ENCODE measurements around the gene KCNG2.

Gene KCNG2

GRCh38 chr18:79802298-79802697 lies 4.6 kb downstream of the KCNG2 start:
- ChIA-PET POLR2A (no interaction called here), CTCF (no interaction called here)
- Histone ChIP-seq H3K4me1 (ENCODE audit: control insufficient read depth, insufficient read depth, low read length) (no peaks in the 10 kb centered on the region; the same call in 1 of the 2 replicates), H3K36me3 (ENCODE audit: control insufficient read depth in 2 of 2, insufficient read depth in 1 of 2, low read length in 2 of 2) (no peaks in the 10 kb centered on the region), H3K9me3 (ENCODE audit: control insufficient read depth, insufficient read depth, low read depth, low read length) (no peaks in the 10 kb centered on the region), H3K4me3 (ENCODE audit: low read depth, low read length) (no peak overlapping the region), H3K27ac (ENCODE audit: extremely low read depth, low read depth, low read length) (no peak overlapping the region)
- no peak for TF ChIP-seq ZNF211 (tag by site-specific recombination; IDR thresholded peaks at IDR 0.05; ENCODE audit: low read depth)
- TF ChIP-seq, protein P1, sequence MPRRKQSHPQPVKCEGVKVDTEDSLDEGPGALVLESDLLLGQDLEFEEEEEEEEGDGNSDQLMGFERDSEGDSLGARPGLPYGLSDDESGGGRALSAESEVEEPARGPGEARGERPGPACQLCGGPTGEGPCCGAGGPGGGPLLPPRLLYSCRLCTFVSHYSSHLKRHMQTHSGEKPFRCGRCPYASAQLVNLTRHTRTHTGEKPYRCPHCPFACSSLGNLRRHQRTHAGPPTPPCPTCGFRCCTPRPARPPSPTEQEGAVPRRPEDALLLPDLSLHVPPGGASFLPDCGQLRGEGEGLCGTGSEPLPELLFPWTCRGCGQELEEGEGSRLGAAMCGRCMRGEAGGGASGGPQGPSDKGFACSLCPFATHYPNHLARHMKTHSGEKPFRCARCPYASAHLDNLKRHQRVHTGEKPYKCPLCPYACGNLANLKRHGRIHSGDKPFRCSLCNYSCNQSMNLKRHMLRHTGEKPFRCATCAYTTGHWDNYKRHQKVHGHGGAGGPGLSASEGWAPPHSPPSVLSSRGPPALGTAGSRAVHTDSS (tag by site-specific recombination; IDR thresholded peaks at IDR 0.05) = no peak
- TF ChIP-seq ZNF202 (tag by site-specific recombination; IDR thresholded peaks at IDR 0.05; ENCODE audit: borderline replicate concordance) = no peak
- no peak for TF ChIP-seq ZNF596 (tag by site-specific recombination; IDR thresholded peaks at IDR 0.05)
- TF ChIP-seq, protein P2, sequence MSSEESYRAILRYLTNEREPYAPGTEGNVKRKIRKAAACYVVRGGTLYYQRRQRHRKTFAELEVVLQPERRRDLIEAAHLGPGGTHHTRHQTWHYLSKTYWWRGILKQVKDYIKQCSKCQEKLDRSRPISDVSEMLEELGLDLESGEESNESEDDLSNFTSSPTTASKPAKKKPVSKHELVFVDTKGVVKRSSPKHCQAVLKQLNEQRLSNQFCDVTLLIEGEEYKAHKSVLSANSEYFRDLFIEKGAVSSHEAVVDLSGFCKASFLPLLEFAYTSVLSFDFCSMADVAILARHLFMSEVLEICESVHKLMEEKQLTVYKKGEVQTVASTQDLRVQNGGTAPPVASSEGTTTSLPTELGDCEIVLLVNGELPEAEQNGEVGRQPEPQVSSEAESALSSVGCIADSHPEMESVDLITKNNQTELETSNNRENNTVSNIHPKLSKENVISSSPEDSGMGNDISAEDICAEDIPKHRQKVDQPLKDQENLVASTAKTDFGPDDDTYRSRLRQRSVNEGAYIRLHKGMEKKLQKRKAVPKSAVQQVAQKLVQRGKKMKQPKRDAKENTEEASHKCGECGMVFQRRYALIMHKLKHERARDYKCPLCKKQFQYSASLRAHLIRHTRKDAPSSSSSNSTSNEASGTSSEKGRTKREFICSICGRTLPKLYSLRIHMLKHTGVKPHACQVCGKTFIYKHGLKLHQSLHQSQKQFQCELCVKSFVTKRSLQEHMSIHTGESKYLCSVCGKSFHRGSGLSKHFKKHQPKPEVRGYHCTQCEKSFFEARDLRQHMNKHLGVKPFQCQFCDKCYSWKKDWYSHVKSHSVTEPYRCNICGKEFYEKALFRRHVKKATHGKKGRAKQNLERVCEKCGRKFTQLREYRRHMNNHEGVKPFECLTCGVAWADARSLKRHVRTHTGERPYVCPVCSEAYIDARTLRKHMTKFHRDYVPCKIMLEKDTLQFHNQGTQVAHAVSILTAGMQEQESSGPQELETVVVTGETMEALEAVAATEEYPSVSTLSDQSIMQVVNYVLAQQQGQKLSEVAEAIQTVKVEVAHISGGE (tag by site-specific recombination; conservative IDR thresholded peaks at IDR 0.05; ENCODE audit: low read depth) = no peak
- TF ChIP-seq, protein P3, sequence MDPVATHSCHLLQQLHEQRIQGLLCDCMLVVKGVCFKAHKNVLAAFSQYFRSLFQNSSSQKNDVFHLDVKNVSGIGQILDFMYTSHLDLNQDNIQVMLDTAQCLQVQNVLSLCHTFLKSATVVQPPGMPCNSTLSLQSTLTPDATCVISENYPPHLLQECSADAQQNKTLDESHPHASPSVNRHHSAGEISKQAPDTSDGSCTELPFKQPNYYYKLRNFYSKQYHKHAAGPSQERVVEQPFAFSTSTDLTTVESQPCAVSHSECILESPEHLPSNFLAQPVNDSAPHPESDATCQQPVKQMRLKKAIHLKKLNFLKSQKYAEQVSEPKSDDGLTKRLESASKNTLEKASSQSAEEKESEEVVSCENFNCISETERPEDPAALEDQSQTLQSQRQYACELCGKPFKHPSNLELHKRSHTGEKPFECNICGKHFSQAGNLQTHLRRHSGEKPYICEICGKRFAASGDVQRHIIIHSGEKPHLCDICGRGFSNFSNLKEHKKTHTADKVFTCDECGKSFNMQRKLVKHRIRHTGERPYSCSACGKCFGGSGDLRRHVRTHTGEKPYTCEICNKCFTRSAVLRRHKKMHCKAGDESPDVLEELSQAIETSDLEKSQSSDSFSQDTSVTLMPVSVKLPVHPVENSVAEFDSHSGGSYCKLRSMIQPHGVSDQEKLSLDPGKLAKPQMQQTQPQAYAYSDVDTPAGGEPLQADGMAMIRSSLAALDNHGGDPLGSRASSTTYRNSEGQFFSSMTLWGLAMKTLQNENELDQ (tag by site-specific recombination; IDR thresholded peaks at IDR 0.05; ENCODE audit: low read depth) = no peak
- no peak for TF ChIP-seq ZNF426 (tag by site-specific recombination; IDR thresholded peaks at IDR 0.05)
- no peak for TF ChIP-seq ZNF701 (tag by site-specific recombination; IDR thresholded peaks at IDR 0.05)
- TF ChIP-seq, protein P4, sequence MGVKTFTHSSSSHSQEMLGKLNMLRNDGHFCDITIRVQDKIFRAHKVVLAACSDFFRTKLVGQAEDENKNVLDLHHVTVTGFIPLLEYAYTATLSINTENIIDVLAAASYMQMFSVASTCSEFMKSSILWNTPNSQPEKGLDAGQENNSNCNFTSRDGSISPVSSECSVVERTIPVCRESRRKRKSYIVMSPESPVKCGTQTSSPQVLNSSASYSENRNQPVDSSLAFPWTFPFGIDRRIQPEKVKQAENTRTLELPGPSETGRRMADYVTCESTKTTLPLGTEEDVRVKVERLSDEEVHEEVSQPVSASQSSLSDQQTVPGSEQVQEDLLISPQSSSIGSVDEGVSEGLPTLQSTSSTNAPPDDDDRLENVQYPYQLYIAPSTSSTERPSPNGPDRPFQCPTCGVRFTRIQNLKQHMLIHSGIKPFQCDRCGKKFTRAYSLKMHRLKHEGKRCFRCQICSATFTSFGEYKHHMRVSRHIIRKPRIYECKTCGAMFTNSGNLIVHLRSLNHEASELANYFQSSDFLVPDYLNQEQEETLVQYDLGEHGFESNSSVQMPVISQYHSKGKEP (tag by site-specific recombination; IDR thresholded peaks at IDR 0.05) = no peak
- TF ChIP-seq ZNF324 (tag by site-specific recombination; IDR thresholded peaks at IDR 0.05) = no peak
- TF ChIP-seq ZNF629 (tag by site-specific recombination; IDR thresholded peaks at IDR 0.05) = no peak
- TF ChIP-seq ZNF140 (tag by site-specific recombination; IDR thresholded peaks at IDR 0.05) = no peak
- no peak for TF ChIP-seq ZXDB (tag by site-specific recombination; IDR thresholded peaks at IDR 0.05)

- H3K4me3 ChIP-seq (ENCODE audit: low read depth, low read length) = no peak overlapping the region
- ChIA-PET CTCF (interaction anchor here (0.5 kb wide), 1 partner anchor 1145 kb away, joined by 5 read pairs; no protein-coding TSS in a partner anchor), POLR2A (no interaction called here)
- no peaks in the 10 kb centered on the region for H3K36me3 ChIP-seq (ENCODE audit: control insufficient read depth in 2 of 2, insufficient read depth in 1 of 2, low read length in 2 of 2)
- TF ChIP-seq ZNF157 (tag by site-specific recombination; IDR thresholded peaks at IDR 0.05) (no peak), WT1 (tag by site-specific recombination; IDR thresholded peaks at IDR 0.05) (no peak), ZNF37A (tag by site-specific recombination; IDR thresholded peaks at IDR 0.05) (no peak), BCL11B (tag by site-specific recombination; IDR thresholded peaks at IDR 0.05; ENCODE audit: low read depth) (no peak)
- no peak overlapping the region for H3K27ac ChIP-seq (ENCODE audit: extremely low read depth, low read depth, low read length)
- no peaks in the 10 kb centered on the region for H3K4me1 ChIP-seq (ENCODE audit: control insufficient read depth, insufficient read depth, low read length)
- H3K9me3 ChIP-seq (ENCODE audit: control insufficient read depth, insufficient read depth, low read depth, low read length) = no peaks in the 10 kb centered on the region
Measured at GRCh38 chr18:79803611-79804051, 5.9 kb downstream of the KCNG2 start.
